ENCODE data around the gene ARHGAP21. TPM values are rescaled to one million over a fixed set of nuclear protein-coding genes. Genes with fewer than 3 reads are reported as not detected.

ARHGAP21 gene
- total RNA-seq, 1 experiment from 2014 or later = 59.4 TPM

DNA sequence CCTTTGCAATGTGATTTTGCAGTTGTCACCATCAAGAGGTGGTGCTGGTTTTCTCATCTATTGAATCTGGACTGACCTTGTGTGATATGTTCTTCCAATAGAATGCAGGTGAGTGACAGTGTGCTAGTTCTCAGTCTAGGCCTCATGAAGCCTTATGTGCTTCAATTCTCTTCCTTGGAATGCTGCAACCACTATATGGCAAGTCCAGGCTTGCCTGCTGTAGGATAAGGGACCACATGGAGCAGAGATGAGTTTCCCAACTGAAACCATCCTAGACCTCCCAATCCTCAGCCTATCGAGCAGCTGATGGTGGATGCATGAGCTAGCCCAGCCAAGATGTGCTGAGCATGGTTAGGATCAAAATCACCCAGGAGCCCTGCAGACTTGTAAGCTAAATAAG is 32.6 kb upstream of the ARHGAP21 start:
- Histone ChIP-seq H3K23me2 (ENCODE audit: insufficient read length, low read depth, low read length, poor library complexity, severe bottlenecking) (no peaks in the 10 kb centered on the region), H2AFZ (ENCODE audit: low read length) (no peak overlapping the region), H3K27ac (ENCODE audit: insufficient read length, low read depth, low read length) (no peak overlapping the region), H2BK120ac (ENCODE audit: low read depth, low read length, poor library complexity, severe bottlenecking) (no peak overlapping the region), H2AK5ac (ENCODE audit: insufficient read length, low read length) (no peak overlapping the region), H4K91ac (ENCODE audit: insufficient read length, low read depth, low read length) (no peak overlapping the region), H3K79me2 (ENCODE audit: insufficient read depth, low read length) (no peaks in the 10 kb centered on the region), H3K79me1 (ENCODE audit: insufficient read depth, low read depth, low read length, poor library complexity, severe bottlenecking) (no peaks in the 10 kb centered on the region), H3K4me2 (ENCODE audit: insufficient read depth, insufficient read length, low read length) (no peak overlapping the region), H3K4me1 (ENCODE audit: insufficient read depth, low read length) (no peaks in the 10 kb centered on the region), H3K27me3 (ENCODE audit: insufficient read depth, low read length) (no peaks in the 10 kb centered on the region), H2BK15ac (ENCODE audit: low read depth, low read length) (no peak overlapping the region), H3K4ac (ENCODE audit: low read depth, low read length) (no peak overlapping the region), H4K5ac (ENCODE audit: insufficient read length, low read depth, low read length) (no peak overlapping the region), H2BK20ac (ENCODE audit: low read depth, low read length, poor library complexity, severe bottlenecking) (no peak overlapping the region), H3T11ph (ENCODE audit: low read length) (no peak overlapping the region), H3K23ac (ENCODE audit: insufficient read length, low read depth, low read length) (no peak overlapping the region), H3K14ac (ENCODE audit: insufficient read depth, low read length) (no peak overlapping the region), H3K9ac (ENCODE audit: extremely low read depth, insufficient read length, low read length) (no peak overlapping the region), H4K8ac (replicated peaks; ENCODE audit: insufficient read length, low read depth, low read length) (no peak overlapping the region), H3K56ac (ENCODE audit: insufficient read length, low read depth, low read length) (no peak overlapping the region), H3K18ac (ENCODE audit: insufficient read length, low read depth, low read length) (no peak overlapping the region), H4K20me1 (ENCODE audit: control insufficient read depth, insufficient read depth, insufficient read length) (no peaks in the 10 kb centered on the region), H2BK5ac (ENCODE audit: insufficient read length, low read length) (no peak overlapping the region), H3K9me3 (ENCODE audit: control insufficient read depth, low read depth, low read length) (no peaks in the 10 kb centered on the region), H2BK12ac (ENCODE audit: insufficient read length, low read depth, low read length) (no peak overlapping the region)
- no peak overlapping the region for H3K27ac Mint-ChIP-seq
- no peak for DNase-seq
- no peaks in the 10 kb centered on the region; a peak in 1 of 5 replicates for H3K9me3 Mint-ChIP-seq
- H3K36me3 Mint-ChIP-seq (ENCODE audit: insufficient read depth in 1 of 3, low read depth in 3 of 3) = no peaks in the 10 kb centered on the region
- H3K4me1 Mint-ChIP-seq = peaks cover 0 to 5% of the 10 kb centered on the region in 2 experiments; a peak in 1 of 4 replicates
- H3K4me3 Mint-ChIP-seq = no peak overlapping the region
- no CpG with 5 or more reads among the region's 1 CpG for WGBS (ENCODE audit: extremely low coverage, insufficient read length, low lambda C conversion rate)
- TF ChIP-seq, protein P1, sequence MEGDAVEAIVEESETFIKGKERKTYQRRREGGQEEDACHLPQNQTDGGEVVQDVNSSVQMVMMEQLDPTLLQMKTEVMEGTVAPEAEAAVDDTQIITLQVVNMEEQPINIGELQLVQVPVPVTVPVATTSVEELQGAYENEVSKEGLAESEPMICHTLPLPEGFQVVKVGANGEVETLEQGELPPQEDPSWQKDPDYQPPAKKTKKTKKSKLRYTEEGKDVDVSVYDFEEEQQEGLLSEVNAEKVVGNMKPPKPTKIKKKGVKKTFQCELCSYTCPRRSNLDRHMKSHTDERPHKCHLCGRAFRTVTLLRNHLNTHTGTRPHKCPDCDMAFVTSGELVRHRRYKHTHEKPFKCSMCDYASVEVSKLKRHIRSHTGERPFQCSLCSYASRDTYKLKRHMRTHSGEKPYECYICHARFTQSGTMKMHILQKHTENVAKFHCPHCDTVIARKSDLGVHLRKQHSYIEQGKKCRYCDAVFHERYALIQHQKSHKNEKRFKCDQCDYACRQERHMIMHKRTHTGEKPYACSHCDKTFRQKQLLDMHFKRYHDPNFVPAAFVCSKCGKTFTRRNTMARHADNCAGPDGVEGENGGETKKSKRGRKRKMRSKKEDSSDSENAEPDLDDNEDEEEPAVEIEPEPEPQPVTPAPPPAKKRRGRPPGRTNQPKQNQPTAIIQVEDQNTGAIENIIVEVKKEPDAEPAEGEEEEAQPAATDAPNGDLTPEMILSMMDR (conservative IDR thresholded peaks at IDR 0.05) = no peak
- H3K27me3 Mint-ChIP-seq (ENCODE audit: low read depth) = no peaks in the 10 kb centered on the region; the same call in 1 of the 2 replicates

All from H9 (cell line).